Chondrocyte (in vitro differentiated cells): ENCODE measurements around the gene SEMA3B. TPM values are rescaled to one million over a fixed set of nuclear protein-coding genes. Genes with fewer than 3 reads are reported as not detected.
"Not testable (repeated sequence)": the region's sequence is repeated elsewhere in the genome, so short reads cannot be mapped to it uniquely, and the experiment has no call there.

Source experiments
- DNase-seq: peaks from one replicate; pipeline ENCODE4 v3.0.0; 2021; ENCODE audit warnings: mixed read lengths, low spot score
- H3K27ac Mint-ChIP-seq: one replicate; pipeline ENCODE4 v1.8.0; 2021; ENCODE audit warnings: mild to moderate bottlenecking, moderate library complexity, mixed read lengths; ENCODE audit not compliant: unreplicated experiment
- H3K27me3 Mint-ChIP-seq: 2 replicates; pipeline ENCODE4 v1.8.0; 2021; ENCODE audit warnings: low read depth, mixed read lengths
- H3K36me3 Mint-ChIP-seq: 2 replicates; pipeline ENCODE4 v1.8.0; 2021; ENCODE audit warnings: low read depth, mixed read lengths
- H3K4me1 Mint-ChIP-seq: 2 replicates; pipeline ENCODE4 v1.8.0; 2021; ENCODE audit warnings: low read depth, mild to moderate bottlenecking, mixed read lengths
- H3K4me3 Mint-ChIP-seq: one replicate; pipeline ENCODE4 v1.8.0; 2021; ENCODE audit warnings: mild to moderate bottlenecking, moderate library complexity, mixed read lengths; ENCODE audit not compliant: unreplicated experiment
- H3K9me3 Mint-ChIP-seq: 2 replicates; pipeline ENCODE4 v1.8.0; 2021; ENCODE audit warnings: low read depth, mixed read lengths
- total RNA-seq: library from RNA; stranded (reverse); gene quantifications from 3 replicates; pipeline ENCODE4 v1.2.1, GENCODE V29; 2021
- TF ChIP-seq, protein P1 (sequence below): fragments of 200-600 bp; sonication (generic); IDR thresholded peaks from 2 replicates; pipeline ENCODE4 v1.5.0; 2021; ENCODE audit warnings: antibody characterized with exemption, mild to moderate bottlenecking, moderate library complexity

SEMA3B gene
- total RNA-seq, 1 donor from 2014 or later = 16.4 TPM

DNA sequence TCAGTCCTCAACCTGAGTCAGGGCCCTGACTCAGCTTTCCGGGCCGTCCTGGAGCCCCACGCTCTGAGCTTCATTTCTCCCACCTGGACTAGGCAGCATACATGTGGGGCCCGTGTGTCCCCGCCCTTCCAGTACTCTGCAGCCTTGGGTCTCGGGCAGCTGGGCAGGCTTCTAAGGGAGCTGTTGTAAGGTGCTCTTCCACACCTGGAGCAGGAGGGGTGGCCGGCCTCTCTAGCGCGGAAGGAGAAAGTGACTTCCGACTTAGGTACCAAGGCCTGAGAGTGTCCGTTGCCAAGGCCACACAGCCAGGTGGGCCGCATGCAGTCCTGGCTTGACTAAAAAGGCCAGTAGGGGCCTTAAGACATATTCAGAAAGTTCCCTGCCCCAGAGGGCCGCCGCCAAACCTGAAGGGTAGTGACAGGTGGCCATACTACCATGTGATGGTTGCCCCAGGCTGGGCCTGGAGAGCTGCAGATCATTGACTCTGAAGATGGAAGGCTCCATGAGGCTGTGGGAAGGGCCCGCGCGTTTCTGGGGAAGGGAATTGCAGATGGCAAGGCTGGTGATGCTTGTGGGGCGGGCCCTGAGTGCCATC is 9.4 kb upstream of the SEMA3B start:
- no peaks in the 10 kb centered on the region for H3K9me3 Mint-ChIP-seq
- H3K36me3 Mint-ChIP-seq = peaks cover 13% of the 10 kb centered on the region
- DNase-seq = no peak
- H3K4me3 Mint-ChIP-seq = peak overlapping the region; percentile 62
- H3K27me3 Mint-ChIP-seq = no peaks in the 10 kb centered on the region
- H3K4me1 Mint-ChIP-seq = peaks cover 49% of the 10 kb centered on the region
- TF ChIP-seq, protein P1, sequence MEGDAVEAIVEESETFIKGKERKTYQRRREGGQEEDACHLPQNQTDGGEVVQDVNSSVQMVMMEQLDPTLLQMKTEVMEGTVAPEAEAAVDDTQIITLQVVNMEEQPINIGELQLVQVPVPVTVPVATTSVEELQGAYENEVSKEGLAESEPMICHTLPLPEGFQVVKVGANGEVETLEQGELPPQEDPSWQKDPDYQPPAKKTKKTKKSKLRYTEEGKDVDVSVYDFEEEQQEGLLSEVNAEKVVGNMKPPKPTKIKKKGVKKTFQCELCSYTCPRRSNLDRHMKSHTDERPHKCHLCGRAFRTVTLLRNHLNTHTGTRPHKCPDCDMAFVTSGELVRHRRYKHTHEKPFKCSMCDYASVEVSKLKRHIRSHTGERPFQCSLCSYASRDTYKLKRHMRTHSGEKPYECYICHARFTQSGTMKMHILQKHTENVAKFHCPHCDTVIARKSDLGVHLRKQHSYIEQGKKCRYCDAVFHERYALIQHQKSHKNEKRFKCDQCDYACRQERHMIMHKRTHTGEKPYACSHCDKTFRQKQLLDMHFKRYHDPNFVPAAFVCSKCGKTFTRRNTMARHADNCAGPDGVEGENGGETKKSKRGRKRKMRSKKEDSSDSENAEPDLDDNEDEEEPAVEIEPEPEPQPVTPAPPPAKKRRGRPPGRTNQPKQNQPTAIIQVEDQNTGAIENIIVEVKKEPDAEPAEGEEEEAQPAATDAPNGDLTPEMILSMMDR = no peak
- peak overlapping the region; percentile 93 for H3K27ac Mint-ChIP-seq

DNA sequence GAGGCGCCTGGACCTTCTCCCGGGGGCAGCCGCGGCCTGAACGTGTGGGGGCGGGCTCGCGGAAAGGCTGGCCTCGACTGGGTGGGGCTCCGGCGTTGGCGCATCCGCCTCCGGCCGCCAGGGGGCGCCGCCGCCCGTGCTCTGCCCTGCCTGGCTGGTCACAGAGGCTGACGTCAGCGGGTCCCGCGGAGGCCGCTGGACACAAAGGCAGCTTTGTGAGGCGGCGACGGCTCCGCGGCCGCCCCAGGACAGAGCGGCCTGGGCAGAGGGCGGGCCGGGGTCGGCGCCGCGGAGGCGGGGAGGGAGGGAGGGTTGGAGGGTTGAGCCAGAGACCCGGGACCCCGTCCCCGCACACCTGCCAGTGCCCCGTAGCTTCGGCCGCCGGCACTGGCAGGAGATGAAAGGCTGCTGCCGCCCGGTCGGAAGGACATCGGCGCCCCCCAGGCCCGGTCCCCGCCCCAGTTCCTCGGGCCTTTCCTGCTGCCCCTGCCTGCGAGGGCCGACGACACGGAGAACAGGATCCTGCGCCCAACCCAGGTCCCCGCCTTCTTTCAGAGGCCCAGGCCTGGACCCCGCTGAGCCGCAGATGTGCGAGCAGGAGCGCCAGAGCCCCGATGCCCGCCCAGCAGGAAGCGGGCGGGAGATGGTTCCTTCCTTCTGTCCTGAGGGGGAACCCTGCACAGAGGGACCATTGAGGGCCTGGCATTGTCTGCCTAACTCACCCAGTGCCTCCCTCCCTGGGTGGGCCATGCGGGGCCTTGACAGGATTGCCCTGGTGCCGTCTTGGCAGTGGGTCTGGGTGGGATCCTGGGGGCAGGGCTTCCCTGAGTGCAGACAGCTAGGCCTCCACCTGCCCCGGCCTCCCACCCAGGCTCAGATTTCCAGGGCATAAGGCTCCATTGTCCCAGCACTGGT is 8.7 kb upstream of the SEMA3B start:
- Mint-ChIP-seq H3K4me3 (peak overlapping the region; percentile 71), H3K27ac (peak overlapping the region; percentile 94), H3K9me3 (no peaks in the 10 kb centered on the region), H3K36me3 (peaks cover 13% of the 10 kb centered on the region), H3K27me3 (no peaks in the 10 kb centered on the region), H3K4me1 (peaks cover 56% of the 10 kb centered on the region)
- DNase-seq = no peak
- TF ChIP-seq, protein P1 = peak; percentile 94

DNA sequence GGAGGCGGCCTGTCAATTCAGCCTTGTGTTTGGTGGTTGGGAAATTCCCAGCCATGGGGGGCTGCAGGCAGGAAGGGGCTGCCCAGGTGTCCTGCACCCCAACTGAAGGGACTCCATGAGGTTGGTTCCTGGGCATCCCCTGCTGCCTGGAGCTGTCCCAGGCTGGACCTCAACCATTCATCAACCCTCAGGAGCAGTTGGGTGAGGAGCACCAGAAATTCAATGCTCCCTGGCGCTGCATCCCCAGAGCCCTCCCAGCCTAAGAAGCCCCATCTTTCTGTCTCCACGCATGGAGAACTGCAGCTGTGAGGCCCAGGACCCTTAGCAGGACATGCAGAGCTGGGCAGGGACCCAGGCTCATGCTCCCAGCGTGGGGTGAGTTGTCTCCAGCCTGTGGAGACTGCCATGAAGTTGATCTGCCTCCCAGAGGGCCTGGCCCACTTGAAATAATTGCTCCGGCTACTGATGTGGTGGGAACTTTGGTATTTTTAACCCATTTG is 8.0 kb upstream of the SEMA3B start:
- Mint-ChIP-seq H3K27ac (peak overlapping the region; percentile 94), H3K27me3 (no peaks in the 10 kb centered on the region), H3K4me1 (peaks cover 60% of the 10 kb centered on the region), H3K36me3 (peaks cover 13% of the 10 kb centered on the region), H3K4me3 (peak overlapping the region; percentile 71), H3K9me3 (no peaks in the 10 kb centered on the region)
- TF ChIP-seq, protein P1 = no peak
- no peak for DNase-seq

DNA sequence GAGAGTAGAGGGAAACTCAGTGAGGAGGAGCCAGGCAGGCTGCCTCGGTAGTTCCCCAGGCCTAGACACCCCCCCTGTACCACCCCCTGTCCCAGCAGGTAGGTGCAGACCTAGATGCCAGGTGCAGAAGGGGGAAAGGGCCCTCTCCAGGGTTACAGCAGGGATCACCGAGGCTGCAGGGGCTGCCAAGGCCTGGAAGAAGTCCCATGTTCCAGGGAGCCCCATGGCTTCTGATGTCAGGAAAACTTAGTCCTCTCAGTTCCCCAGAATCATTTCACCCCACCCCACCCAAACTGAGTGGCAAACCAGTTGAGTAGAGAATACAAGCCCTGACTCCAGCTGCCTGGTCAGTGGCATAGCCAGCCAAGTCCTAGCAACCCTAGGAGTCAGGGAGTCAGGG is 7.4 kb upstream of the SEMA3B start:
- H3K9me3 Mint-ChIP-seq = no peaks in the 10 kb centered on the region
- peak overlapping the region; percentile 71 for H3K4me3 Mint-ChIP-seq
- no peak for DNase-seq
- TF ChIP-seq, protein P1 = no peak
- H3K4me1 Mint-ChIP-seq = peaks cover 64% of the 10 kb centered on the region
- peak overlapping the region; percentile 94 for H3K27ac Mint-ChIP-seq
- H3K36me3 Mint-ChIP-seq = peaks cover 10% of the 10 kb centered on the region
- H3K27me3 Mint-ChIP-seq = no peaks in the 10 kb centered on the region

DNA sequence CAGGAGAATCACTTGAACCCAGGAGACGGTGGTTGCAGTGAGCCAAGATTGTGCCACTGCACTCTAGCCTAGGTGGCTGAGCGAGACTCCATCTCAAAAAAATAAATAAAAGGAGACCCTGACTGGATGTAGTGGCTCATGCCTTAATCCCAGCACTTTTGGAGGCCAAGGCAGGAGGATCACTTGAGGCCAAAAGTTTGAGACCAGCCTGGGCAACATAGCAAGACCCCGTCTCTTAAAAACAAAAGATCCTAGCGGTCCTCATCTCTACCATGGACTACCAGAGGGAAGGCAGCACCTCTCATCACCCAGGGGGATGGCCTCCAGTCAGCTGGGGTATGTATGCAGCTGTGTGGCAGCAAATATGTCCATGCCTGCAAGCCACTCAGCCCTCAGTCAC is 6.7 kb upstream of the SEMA3B start:
- not testable (repeated sequence) for H3K4me3 Mint-ChIP-seq, H3K9me3 Mint-ChIP-seq, H3K27me3 Mint-ChIP-seq, H3K36me3 Mint-ChIP-seq, DNase-seq
- H3K4me1 Mint-ChIP-seq = peaks cover 70% of the 10 kb centered on the region
- H3K27ac Mint-ChIP-seq = peak overlapping the region; percentile 96
